Left renal cortex interstitium (tissue), 4 donors: Measurements from ENCODE around the gene HKDC1. TPM values are rescaled to one million over a fixed set of nuclear protein-coding genes. Genes with fewer than 3 reads are reported as not detected.
"Not testable (repeated sequence)": the region's sequence is repeated elsewhere in the genome, so short reads cannot be mapped to it uniquely, and the experiment has no call there.

ENCODE experiments used
- DNase-seq, 4 donors: peaks; one replicate each; pipeline ENCODE4 v3.0.0-alpha.2; 2013; ENCODE audit warnings: low read depth in 4 of 4, low spot score in 2 of 4, missing footprints in 1 of 4
- polyA plus RNA-seq, 4 donors: library from polyadenylated mRNA; unstranded; fragments of 120-200 nt; gene quantifications; one replicate each; pipeline ENCODE4 v1.2.1, GENCODE V29; 2013; ENCODE audit not compliant: insufficient read length in 4 of 4

Gene HKDC1
- polyA plus RNA-seq, 4 donors = 14.0 to 20.7 (median 14.7) TPM

DNA sequence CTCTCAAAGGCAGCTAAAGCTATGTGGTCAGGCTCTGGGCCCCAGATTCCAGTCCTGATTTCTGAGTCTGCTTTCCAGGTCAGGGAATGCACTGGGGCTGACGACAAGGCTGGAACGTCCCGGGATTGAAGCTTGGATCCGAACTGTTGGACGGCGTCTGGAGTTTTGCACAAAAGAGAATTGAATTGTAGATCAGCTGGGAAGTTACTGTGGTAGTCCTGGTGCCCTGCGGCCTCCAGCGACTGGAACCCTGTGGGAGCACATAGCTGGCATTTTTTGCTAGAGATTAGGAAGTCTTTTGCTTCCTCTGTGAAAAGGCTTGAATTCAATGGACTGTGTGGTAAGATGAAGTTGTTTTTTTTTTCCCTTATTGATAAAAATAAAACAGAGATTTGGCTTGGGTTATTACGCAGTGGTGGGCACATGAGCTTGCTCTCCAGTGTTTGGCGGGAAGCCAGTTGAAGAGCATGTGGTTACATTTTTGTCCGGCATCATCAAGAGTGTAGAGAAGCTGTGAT, 58.4 kb downstream of the HKDC1 start, which contains the start of gene HK1:
Gene HK1 (plus strand): TSS at position 51 of the 518 bp plus-strand sequence.
- no peak for DNase-seq

DNA sequence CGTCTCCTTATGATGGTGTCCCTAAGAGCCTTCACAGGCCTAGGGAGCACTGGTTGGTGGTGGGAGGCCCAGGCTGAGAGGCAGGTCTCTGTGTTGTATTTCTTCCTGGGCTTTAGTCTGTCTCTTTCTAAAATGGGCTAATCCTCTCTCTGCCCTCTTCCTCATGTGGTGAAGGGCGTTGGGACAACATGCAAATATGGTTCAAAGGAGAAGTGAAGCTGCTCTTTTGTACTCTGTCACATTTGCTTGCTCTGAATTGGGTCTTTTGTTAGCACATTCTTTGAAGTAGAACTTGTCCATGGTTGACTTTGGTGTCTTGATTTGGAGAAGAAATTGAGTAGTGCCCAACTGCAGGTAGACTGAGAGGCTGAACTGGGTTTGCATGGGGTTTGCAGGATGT, 59.0 kb downstream of the HKDC1 start:
- DNase-seq = no peak

DNA sequence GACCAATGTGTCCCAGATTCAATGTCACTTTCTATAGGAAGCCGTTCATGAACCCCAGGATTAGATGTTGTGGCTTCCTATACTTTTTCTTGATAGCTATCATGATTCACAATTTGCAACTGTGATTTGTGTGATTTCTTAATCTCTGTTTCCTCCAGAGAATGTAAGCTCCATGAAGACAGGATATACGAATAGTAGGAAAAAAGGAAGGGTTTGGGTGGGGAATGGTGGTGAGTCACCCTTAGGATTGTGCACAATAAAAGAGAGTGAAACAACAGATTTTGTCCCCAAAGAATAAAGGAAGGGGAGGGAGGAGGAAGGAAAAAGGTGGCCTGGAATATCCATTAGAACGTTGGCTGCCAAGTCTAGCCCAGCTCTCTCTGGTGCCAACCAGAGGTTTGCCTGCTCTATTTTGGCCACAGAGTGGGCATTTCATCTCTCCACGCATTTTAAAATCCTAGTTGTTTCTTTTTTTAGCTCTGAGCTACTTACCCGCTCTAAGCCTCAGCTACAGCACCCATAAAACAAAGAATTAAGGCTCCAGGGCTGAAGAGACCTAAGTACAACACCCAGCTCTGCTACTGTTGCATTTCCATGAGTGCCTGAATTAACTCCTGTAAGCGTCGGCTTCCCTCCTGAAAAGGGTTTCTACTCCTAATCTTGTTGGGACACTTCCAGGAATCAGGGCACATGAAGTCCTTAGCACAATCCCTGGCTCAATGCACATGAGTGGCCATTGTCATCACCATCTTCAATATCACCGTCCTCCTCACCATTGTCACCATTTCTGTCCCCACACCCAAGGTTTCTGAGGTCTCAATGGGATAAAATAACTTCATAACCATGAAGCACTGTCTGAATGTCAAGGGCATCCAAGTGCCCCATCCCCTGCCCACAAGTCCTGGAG, 61.6 kb downstream of the HKDC1 start:
- DNase-seq = no peak

- not testable (repeated sequence) for DNase-seq
These were observed 64.3 kb downstream of the HKDC1 start for GRCh38 chr10:69284402-69284801.

DNA sequence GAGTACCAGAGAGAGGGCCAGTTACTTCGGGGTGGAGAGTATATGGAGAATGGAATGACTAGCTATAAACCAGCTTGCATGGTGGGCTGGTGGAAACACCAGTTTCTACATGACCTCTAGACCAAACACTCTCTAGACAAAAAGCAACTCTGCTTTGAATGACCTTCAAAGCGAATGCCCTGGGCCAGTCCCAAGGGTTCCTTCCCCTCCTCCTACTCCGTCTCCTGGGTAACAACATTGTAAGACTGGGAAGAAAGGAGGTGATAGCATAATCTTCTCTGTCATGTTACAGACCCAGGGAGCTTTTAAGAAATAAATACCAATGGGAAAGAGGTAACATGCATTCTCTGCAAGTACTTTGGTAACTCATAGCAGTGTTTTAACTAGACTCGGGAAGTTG, 65.6 kb downstream of the HKDC1 start:
- no peak for DNase-seq

DNA sequence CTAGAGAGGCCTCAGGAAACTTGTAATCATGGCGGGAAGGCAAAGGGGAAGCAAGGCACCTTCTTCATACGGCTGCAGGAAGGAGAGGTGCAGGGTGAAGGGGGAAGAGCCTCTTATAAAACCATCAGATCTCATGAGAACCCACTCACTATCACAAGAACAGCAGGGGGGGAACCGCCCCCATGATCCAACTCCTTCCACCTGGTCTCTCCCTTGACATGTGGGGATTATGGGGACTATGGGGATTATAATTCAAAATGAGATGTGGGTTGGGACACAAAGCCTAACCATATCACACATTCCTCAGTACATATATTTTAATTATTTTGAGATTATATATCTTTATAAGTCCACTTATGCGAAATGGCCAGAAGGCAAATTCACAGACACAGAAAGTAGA, 67.0 kb downstream of the HKDC1 start:
- no peak for DNase-seq

GRCh38 chr10:69290993-69291392, 70.9 kb downstream of the HKDC1 start:
- no peak for DNase-seq

GRCh38 chr10:69292459-69292858, 72.3 kb downstream of the HKDC1 start:
- DNase-seq = no peak

DNA sequence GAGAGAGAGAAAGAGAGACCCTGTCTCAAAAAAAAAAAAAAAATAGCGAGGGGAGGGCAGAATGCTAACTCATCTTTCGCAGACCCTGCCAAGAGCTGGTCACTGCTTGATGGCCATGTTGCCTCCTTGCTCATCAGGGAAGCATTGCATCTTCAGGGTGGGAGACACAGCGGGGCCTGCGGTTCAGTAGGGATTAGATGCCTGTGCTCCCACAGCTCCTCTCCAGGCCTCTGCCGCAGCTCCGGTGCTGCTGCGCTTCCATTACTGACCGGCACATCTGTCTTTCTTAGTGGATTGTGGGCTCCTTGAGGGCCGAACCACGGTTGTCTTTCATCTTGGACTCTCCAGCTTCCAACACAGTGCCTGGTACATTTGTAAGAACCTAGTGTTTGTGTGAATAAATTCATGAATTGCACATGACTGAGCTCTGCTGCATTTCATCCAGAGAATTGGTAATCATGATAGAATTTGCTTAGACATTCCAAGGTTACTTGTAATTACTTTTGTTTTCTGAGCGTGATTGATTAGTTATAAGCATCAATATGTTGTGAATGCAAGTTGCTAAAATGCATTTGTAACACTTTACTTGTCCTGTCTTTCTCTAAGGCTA, 75.0 kb downstream of the HKDC1 start:
- DNase-seq = no peak

GRCh38 chr10:69303632-69304051, 83.5 kb downstream of the HKDC1 start:
- DNase-seq = no peak

DNA sequence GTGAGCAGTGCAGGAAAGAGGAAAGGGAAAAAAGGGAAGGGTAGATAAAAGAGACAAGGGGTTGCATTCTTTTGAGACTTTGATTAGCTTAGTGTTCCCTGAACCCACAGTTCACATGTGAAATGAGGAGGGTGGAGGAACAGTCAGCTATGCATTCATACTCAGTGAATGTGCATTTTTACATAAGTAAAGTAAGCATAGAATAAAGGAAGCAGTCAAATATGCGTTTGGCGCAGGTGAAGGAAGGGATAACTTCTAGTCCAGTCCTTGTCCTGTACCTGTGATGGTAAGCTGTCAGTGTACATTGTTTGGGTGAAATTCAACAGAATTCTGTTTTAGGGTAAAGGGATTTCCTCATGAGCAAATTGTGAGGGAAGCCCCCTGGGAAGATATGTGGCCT, 86.3 kb downstream of the HKDC1 start:
- DNase-seq = no peak

DNA sequence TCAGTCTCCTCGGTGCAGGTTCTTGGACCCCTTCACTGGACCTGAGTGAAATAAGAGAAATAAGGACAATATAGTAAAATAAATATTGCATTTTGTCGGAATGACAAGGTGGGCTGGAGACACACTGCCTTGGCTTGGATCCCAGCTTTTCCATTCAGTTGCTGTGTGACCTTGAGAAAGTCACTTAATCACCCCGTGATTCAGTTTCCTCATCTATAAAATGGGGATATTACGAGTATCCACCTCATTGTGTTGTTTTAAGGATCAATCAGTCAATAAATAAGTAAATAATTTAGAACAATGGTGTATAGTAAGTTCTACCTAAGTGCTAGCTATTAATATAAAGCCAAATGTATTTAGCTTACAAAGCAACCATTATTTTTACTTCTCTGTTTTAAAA, 87.3 kb downstream of the HKDC1 start:
- no peak for DNase-seq

GRCh38 chr10:69308304-69308703, 88.2 kb downstream of the HKDC1 start:
- DNase-seq = not testable (repeated sequence)

DNA sequence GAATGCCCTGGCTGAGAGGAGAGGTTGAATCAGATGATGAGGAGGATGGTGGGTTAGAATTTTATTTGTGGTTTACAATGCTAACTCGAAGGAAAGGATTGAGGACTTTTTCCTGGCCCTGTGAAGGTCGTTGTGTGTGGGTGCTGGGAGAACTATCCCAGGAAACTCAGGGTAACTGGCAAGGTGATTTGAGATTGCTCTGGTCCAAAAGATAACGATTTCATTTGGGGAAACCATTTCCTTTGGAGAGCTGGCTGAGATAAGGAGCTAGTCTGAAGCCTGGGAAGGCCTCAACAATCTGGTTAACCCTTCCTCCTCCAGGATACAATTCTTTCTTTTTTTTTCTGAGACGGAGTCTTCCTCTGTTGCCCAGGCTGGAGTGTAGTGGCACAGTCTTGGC, 91.2 kb downstream of the HKDC1 start:
- no peak for DNase-seq

DNA sequence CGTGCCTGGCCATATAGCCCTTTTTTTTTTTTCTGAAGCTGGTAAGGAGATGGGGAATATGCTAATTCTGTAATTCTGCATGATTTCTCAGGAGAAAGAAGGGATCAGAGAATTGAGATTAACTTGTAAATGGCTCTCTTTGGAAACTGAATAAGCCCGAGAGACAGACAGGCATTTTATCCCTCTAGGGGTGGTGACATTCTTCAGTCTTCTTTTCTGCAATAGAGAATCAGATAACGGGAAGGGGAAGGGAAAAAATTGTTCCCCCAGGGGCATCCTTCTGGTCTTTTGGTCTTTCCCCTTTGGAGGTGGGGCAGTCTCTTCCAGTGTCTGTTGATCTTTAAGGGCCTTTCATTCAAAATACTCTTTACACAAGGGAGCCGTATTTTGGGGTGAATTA, 92.4 kb downstream of the HKDC1 start:
- no peak for DNase-seq

- no peak for DNase-seq
These were observed 95.0 kb downstream of the HKDC1 start for GRCh38 chr10:69315100-69315542.

DNA sequence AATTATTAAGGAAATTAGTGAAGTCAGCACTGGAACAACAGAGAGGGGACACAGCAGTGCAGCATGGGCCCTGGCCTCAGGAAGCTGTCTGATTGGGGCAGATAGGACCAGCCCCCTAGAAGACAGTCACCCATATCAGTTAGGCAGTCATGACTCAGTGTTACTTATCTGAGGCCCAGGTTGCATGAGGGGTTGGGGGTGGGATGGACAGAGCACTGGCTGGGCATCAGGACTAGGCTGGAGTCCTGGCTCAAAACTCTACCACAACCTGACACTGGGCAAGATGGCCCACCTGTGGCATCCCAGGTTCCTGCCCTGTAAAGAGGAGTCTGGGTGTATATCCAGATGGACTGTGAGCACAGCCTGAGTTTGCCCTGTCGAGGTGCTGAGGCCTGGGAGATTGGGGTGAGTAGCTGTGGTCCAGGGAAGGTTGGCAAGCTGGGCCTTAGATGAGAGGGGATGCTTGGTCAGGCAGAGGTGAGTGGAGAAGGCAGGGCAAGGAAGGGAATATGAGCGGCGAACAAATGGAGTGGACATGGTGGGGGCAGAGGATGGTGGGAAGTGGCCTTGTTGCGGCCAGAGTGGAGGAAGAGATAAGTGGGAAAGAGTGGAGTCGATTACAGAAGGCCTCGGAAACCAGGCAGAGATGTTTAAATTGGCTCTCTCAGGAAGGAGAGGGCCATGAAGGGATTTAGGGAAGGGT, 95.6 kb downstream of the HKDC1 start:
- no peak for DNase-seq

GRCh38 chr10:69316313-69317059, 96.4 kb downstream of the HKDC1 start:
- DNase-seq = no peak
